Measurements from ENCODE around the gene IGDCC3.

DNA sequence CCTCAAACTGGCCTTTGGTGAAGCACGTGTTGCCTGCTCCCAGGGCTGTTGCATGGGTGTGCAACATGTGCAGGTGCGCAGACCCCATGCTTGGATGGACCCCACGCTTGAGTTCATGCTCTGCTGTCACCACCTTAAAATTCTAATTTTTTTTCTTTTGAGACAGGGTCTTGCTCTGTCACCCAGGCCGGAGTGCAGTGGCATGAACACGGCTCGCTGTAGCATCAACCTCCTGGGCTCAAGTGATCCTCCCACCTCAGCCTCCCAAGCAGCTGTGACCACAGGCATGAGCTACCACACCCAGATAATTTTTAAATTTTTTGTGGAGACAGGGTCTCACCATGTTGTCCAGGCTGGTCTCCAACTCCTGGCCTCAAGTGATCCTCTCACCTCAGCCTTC lies 9.1 kb upstream of the IGDCC3 start:
- TF ChIP-seq, protein P1, sequence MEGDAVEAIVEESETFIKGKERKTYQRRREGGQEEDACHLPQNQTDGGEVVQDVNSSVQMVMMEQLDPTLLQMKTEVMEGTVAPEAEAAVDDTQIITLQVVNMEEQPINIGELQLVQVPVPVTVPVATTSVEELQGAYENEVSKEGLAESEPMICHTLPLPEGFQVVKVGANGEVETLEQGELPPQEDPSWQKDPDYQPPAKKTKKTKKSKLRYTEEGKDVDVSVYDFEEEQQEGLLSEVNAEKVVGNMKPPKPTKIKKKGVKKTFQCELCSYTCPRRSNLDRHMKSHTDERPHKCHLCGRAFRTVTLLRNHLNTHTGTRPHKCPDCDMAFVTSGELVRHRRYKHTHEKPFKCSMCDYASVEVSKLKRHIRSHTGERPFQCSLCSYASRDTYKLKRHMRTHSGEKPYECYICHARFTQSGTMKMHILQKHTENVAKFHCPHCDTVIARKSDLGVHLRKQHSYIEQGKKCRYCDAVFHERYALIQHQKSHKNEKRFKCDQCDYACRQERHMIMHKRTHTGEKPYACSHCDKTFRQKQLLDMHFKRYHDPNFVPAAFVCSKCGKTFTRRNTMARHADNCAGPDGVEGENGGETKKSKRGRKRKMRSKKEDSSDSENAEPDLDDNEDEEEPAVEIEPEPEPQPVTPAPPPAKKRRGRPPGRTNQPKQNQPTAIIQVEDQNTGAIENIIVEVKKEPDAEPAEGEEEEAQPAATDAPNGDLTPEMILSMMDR (IDR thresholded peaks at IDR 0.05) = no peak
- TF ChIP-seq POLR2AphosphoS5 (IDR thresholded peaks at IDR 0.05) (no peak), POLR2A (IDR thresholded peaks at IDR 0.05) (no peak)

Measured in suprapubic skin (tissue), 4 donors.